GM12891 (cell line): ENCODE results near the gene DDX31.

ENCODE experiments used
- PAX5 ChIP-seq: IDR thresholded peaks from 2 replicates; pipeline ENCODE4 v1.6.1; 2011; ENCODE audit warnings: low read length, moderate library complexity, mild to moderate bottlenecking; ENCODE audit not compliant: insufficient read depth, severe bottlenecking
- POLR2A ChIP-seq: IDR thresholded peaks from 2 replicates; pipeline ENCODE4 v1.6.1; 2011; ENCODE audit warnings: low read depth, low read length, control low read depth
- POLR2AphosphoS5 ChIP-seq: IDR thresholded peaks from 2 replicates; pipeline ENCODE4 v1.6.1; 2011; ENCODE audit warnings: low read depth, low read length, control low read depth
- POU2F2 ChIP-seq: IDR thresholded peaks from 2 replicates; pipeline ENCODE4 v1.6.1; 2011; ENCODE audit warnings: low read depth, mild to moderate bottlenecking, control low read depth, low read length, moderate library complexity
- SPI1 ChIP-seq: IDR thresholded peaks from 2 replicates; pipeline ENCODE4 v1.6.1; 2011; ENCODE audit warnings: low read depth, low read length, control low read depth
- TAF1 ChIP-seq: IDR thresholded peaks from 2 replicates; pipeline ENCODE4 v1.6.1; 2011; ENCODE audit warnings: low read depth, low read length, control low read depth

DNA sequence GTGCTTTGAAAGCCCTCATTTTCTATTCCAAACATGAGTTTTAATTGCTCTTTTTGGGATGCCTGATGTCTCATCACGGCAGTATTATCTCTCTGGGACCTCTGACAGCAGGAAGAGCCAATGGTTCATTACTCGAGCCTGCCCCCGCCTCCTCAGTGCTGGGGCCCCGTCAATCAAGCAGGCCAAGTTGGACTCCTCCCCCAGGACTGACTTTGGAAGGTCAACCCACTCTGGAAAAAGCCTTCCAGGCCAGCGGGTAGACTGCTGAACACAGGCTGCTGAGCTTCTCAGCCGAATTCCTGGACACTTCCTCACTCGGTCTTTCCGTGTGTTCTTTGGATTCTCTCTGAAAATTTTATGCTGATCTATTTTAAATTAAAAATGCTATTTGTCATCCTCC is 96.9 kb downstream of the DDX31 start:
- TF ChIP-seq TAF1 (no peak), POLR2A (no peak), PAX5 (no peak), POLR2AphosphoS5 (no peak), POU2F2 (no peak), SPI1 (no peak)
